GM18498 (cell line): ENCODE measurements around the gene SIDT1.

Source experiments
- ATAC-seq: cut with Tn5 transposase; IDR thresholded peaks from one replicate; pipeline ENCODE4 v1.9.1; 2021; ENCODE audit warnings: mild to moderate bottlenecking, moderate library complexity; ENCODE audit not compliant: unreplicated experiment

The SIDT1 gene

GRCh38 chr3:113545594-113545993 lies 13.2 kb downstream of the SIDT1 start:
- no peak for ATAC-seq

GRCh38 chr3:113546414-113546893 lies 14.1 kb downstream of the SIDT1 start:
- peak; percentile 83 for ATAC-seq

DNA sequence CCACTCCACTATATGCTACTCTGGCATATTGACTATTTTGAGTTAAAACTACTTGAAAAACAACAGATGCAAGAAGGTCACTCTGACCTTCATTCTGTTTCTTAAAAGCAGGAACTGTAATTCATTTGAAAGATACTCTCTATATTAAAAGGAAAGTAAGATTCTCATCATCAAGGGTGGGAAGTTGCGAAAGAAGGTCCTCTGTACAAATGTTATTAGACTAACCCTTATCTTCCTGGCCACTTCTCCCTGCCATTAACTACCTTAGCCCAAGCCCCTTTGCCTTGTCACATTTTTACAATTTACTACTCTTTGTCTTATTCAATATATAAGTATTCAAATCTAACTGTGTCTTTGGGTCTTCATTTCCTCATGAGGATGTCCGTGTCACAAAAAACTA lies 16.1 kb downstream of the SIDT1 start:
- no peak for ATAC-seq

DNA sequence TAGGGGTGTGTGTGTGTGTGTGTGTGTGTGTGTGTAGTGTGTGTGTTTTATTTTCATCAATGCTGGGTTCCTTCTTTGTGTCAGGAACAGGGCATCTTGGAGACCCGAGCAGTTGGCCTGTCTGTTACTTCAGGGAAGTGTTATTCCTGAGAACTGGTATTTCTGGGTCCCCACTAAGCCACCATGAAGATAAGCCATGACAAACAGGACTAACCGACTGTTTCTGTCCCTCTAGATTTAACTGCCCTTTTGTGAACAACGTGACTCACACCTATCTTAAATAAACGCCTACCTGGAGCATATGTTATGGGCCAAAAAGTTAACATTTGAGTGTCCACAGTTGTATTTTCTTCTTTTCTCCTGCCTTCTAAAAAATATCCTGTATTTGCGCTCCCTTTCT lies 19.5 kb downstream of the SIDT1 start:
- ATAC-seq, result no peak

DNA sequence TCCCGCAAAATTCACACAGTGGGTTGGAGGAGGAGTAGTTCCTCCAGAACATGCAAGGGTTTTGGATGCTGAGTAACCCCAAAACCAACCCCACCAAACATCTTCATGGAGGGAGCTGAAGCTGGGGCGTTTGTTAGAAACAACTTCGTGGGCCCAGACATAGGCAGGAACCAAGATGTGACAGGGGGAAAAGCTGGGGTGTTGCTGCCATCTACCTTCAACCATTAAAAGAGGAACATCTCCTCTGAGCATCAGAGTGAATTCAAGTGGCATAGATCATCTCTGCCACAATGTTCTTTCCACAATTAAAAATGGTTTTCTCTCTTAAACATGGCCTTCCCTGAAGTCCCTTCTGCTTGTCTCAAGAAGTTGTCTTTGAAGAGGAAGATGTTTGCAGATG lies 20.5 kb downstream of the SIDT1 start:
- ATAC-seq, result no peak

DNA sequence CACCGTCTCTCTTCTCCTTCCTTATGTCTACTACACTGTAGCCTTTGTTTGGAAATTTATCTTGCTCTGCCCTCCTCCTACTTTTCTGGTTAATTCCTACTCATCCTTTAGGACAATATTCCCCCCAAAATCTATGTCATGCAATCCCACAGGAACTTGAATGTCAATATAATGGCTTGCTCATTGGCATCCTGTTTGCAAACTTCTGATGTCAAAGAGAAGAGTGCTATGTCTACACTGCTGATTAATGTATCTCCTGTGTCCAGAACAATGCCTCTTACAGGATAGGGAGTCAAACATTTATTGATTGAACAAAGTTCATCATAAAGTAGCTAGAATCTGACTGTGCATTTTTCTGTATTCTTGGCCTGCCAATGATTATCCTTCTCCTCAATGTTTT lies 22.8 kb downstream of the SIDT1 start:
- no peak for ATAC-seq

- no peak for ATAC-seq
Measured at GRCh38 chr3:113556316-113556945, 24.1 kb downstream of the SIDT1 start.

DNA sequence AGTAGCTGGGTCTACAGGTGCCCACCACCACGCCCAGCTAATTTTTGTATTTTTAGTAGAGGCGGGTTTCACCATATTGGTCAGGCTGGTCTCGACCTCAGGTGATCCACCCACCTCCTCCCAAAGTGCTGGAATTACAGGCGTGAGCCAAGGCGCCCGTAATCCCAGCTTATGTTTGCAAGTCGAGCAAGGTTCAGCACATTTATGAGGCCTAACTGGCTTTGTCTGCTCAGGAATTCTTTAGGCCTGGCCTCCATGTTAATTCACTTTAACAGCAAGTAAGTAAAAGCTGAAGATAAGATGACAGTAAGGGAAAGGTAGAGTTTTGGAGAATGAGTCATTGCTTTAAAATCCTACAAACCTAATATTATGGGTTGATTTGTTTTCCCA lies 24.6 kb downstream of the SIDT1 start:
- no peak for ATAC-seq

DNA sequence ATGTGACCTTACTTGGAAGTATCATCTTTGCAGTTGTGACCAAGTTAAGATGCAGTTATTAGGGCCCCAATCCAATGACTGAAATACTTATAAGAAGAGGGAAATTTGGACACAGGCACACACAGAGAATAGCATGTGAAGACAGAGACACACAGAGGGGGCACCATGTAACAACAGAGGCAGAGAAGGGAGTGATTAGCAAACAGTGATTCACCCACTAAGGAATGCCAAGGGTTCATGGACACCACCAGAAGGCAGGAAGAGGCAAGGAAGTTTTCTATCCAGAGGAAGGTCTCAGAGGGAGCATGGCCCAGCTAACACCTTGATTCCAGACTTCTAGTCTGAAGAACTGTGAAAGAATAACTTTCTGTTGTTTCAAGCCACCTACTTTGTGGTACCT lies 25.0 kb downstream of the SIDT1 start:
- no peak for ATAC-seq

- ATAC-seq, result no peak
Measured at GRCh38 chr3:113559009-113559408, 26.7 kb downstream of the SIDT1 start.

DNA sequence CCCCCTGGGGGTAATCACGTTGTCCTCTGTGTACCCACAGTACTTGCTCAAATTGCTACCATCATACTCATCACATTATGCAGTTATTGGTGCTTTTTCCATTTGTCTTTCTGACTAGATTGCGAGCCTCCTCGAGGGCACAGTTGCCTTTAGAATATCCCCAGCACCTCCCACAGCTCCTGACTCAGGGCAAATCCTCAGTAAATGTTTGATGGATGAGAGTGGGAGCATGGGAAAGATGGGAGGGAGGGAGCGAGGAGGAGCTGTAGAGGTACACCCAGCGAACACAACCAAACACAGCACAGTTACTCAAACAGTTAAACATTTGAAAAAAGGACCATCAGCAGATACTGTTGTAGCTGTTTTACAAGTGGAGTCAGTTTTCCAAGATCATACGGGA lies 27.9 kb downstream of the SIDT1 start:
- no peak for ATAC-seq

GRCh38 chr3:113560831-113561623 lies 28.7 kb downstream of the SIDT1 start:
- no peak for ATAC-seq

- ATAC-seq, result no peak
Measured at GRCh38 chr3:113565555-113565954, 33.2 kb downstream of the SIDT1 start.

DNA sequence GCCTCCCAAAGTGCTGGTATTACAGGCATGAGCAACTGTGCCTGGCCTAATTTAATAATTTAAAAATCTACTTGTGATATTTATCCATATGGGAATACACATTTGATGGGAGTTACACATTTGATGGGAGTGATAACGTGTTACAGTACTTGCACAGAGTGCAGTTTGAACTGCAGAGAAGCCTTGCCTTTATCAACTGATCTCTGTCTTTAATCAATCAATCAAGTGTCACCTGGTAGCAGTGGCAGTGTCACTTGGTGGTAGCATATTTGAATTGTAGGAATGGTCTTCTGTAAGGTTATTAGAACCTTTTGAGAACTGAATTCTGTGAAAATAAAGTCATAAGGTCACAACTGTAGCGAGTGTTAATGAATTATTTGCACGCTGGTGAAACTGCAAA lies 37.8 kb downstream of the SIDT1 start:
- ATAC-seq, result no peak

DNA sequence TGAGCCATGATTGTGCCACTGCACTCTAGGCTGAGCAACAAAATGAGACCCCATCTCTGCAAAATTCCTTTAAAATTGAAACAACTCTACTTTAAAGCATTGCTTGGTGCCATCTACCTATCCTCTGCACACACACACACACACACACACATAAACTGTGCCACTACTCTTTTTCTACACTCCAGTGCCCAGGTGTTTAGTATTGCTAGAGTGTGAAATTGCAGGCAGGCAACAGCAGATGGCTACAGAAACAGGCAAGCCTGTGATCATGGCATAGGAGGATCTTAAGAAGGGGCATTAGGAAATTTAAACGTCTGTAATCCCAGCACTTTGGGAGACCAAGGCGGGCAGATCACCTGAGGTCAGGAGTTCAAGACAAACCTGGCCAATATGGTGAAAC lies 39.0 kb downstream of the SIDT1 start:
- ATAC-seq, result no peak

GRCh38 chr3:113573728-113574127 lies 41.4 kb downstream of the SIDT1 start:
- no peak for ATAC-seq

DNA sequence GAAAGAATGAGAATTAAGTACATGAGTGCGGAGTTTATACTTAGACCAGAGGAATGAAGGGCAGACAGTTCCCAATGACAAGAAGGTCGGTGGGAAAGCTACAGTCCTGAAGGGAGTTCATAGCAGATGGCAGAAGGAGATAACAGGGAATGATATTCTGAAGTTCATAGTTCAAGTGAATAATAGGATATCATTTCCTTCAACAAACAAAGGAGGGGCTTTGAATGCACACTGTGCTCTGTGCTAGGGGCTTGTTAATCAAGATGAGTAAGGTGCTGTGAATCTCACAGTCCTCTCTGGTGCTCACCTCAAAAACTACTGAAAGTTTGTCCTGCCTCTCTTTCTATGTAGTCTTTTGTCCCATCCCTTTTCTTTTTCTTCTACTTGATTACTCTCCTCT lies 41.9 kb downstream of the SIDT1 start:
- ATAC-seq, result no peak

DNA sequence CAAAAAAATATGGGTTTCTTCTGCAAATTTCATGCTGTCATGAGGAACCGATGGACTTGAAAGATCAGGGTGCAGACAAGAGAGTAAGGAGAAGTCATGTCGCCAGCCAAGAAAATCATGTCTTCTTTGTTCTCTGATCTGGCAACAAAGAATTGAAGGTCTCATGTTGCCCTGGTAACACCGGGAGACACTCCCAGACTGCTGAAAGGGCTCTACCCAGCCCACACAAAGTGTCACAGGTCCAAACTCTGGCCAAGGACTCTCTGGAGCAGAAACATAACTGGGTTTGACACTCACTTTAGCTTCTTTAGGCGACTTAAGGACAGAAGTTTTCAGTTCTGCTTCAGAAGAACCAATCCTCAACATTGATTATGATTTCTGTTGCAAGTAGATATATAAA lies 42.9 kb downstream of the SIDT1 start:
- no peak for ATAC-seq

- no peak for ATAC-seq
Measured at GRCh38 chr3:113585228-113585627, 52.9 kb downstream of the SIDT1 start.

GRCh38 chr3:113585720-113586119 lies 53.4 kb downstream of the SIDT1 start:
- no peak for ATAC-seq

GRCh38 chr3:113588806-113589205 lies 56.5 kb downstream of the SIDT1 start:
- ATAC-seq, result no peak

DNA sequence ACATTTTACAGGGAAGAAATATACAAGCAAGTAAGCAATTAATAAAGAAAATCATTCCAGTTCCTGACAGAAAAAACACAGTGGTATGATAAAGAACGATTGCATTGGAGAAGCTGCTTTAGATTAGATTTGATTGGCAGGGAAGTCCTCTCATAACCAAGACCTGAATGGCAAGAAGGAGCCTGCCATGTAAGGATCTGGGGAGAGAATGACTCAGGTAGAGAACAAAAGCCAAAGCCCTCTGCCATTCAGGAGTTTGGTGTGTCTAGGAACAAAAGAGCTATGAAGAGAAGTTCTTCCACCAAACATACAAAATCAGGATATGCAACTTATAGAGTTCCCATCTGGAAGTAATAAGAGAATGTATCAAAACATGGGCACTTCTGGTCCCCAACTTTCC lies 57.6 kb downstream of the SIDT1 start:
- ATAC-seq, result no peak

- no peak for ATAC-seq
Measured at GRCh38 chr3:113590983-113591382, 58.6 kb downstream of the SIDT1 start.
